ENCODE data around the gene XPNPEP3.
A peak's percentile ranks its signal among the peaks of the same experiment; 100 is the strongest.

Gene XPNPEP3

GRCh38 chr22:40919446-40919845 lies 62.5 kb downstream of the XPNPEP3 start:
- DNase-seq, result no peak
- in situ Hi-C loops (cut with MboI; ENCODE audit: low pct_unique_long_range_greater_than_20kb, low sequenced_read_pairs), result no loop called here

- in situ Hi-C loops (cut with MboI; ENCODE audit: low pct_unique_long_range_greater_than_20kb, low sequenced_read_pairs), result no loop called here
These were observed 63.6 kb downstream of the XPNPEP3 start for GRCh38 chr22:40920526-40920925.

GRCh38 chr22:40922484-40923303 lies 65.7 kb downstream of the XPNPEP3 start:
- peak; percentile 74 for DNase-seq
- in situ Hi-C loops (cut with MboI; ENCODE audit: low pct_unique_long_range_greater_than_20kb, low sequenced_read_pairs), result no loop called here

More at GRCh38 chr22:40920526-40920925, 63.6 kb downstream of the XPNPEP3 start:
- DNase-seq, result no peak

- in situ Hi-C loops (cut with MboI; ENCODE audit: low pct_unique_long_range_greater_than_20kb, low sequenced_read_pairs), result no loop called here
- no peak for DNase-seq
These were observed 71.7 kb downstream of the XPNPEP3 start for GRCh38 chr22:40928657-40929056.

GRCh38 chr22:40932396-40932795 lies 75.4 kb downstream of the XPNPEP3 start:
- no peak for DNase-seq
- in situ Hi-C loops (cut with MboI; ENCODE audit: low pct_unique_long_range_greater_than_20kb, low sequenced_read_pairs), result no loop called here

GRCh38 chr22:40939202-40939601 lies 82.3 kb downstream of the XPNPEP3 start:
- in situ Hi-C loops (cut with MboI; ENCODE audit: low pct_unique_long_range_greater_than_20kb, low sequenced_read_pairs), result no loop called here
- no peak for DNase-seq

- DNase-seq, result peak; percentile 98
- in situ Hi-C loops (cut with MboI; ENCODE audit: low pct_unique_long_range_greater_than_20kb, low sequenced_read_pairs), result no loop called here
These were observed 94.2 kb downstream of the XPNPEP3 start, which contains the start of gene RBX1 for GRCh38 chr22:40950962-40951794. TSS of gene RBX1 (plus strand) at chr22:40951378. CDS start at chr22:40951399, 21 bp downstream.

- DNase-seq, result no peak
- in situ Hi-C loops (cut with MboI; ENCODE audit: low pct_unique_long_range_greater_than_20kb, low sequenced_read_pairs), result no loop called here
These were observed 95.1 kb downstream of the XPNPEP3 start for GRCh38 chr22:40951795-40952605.

GRCh38 chr22:40953471-40953870 lies 96.5 kb downstream of the XPNPEP3 start:
- DNase-seq, result peak; percentile 53

GRCh38 chr22:40954113-40954512 lies 97.2 kb downstream of the XPNPEP3 start:
- in situ Hi-C loops (cut with MboI; ENCODE audit: low pct_unique_long_range_greater_than_20kb, low sequenced_read_pairs), result no loop called here
- no peak for DNase-seq

More at GRCh38 chr22:40953471-40953870, 96.5 kb downstream of the XPNPEP3 start:
- in situ Hi-C loops (cut with MboI; ENCODE audit: low pct_unique_long_range_greater_than_20kb, low sequenced_read_pairs), result no loop called here

- in situ Hi-C loops (cut with MboI; ENCODE audit: low pct_unique_long_range_greater_than_20kb, low sequenced_read_pairs), result no loop called here
These were observed 98.6 kb downstream of the XPNPEP3 start for GRCh38 chr22:40955571-40955970.

GRCh38 chr22:40957601-40958000 lies 100.7 kb downstream of the XPNPEP3 start:
- in situ Hi-C loops (cut with MboI; ENCODE audit: low pct_unique_long_range_greater_than_20kb, low sequenced_read_pairs), result no loop called here
- DNase-seq, result no peak

More at GRCh38 chr22:40955571-40955970, 98.6 kb downstream of the XPNPEP3 start:
- no peak for DNase-seq

GRCh38 chr22:40958299-40958698 lies 101.4 kb downstream of the XPNPEP3 start:
- DNase-seq, result no peak

GRCh38 chr22:40960145-40960544 lies 103.2 kb downstream of the XPNPEP3 start:
- DNase-seq, result no peak
- in situ Hi-C loops (cut with MboI; ENCODE audit: low pct_unique_long_range_greater_than_20kb, low sequenced_read_pairs), result no loop called here

More at GRCh38 chr22:40958299-40958698, 101.4 kb downstream of the XPNPEP3 start:
- in situ Hi-C loops (cut with MboI; ENCODE audit: low pct_unique_long_range_greater_than_20kb, low sequenced_read_pairs), result no loop called here

- DNase-seq, result peak; percentile 20
- in situ Hi-C loops (cut with MboI; ENCODE audit: low pct_unique_long_range_greater_than_20kb, low sequenced_read_pairs), result no loop called here
These were observed 109.2 kb downstream of the XPNPEP3 start for GRCh38 chr22:40965936-40966725.

GRCh38 chr22:40966726-40967085 lies 109.8 kb downstream of the XPNPEP3 start:
- DNase-seq, result no peak
- in situ Hi-C loops (cut with MboI; ENCODE audit: low pct_unique_long_range_greater_than_20kb, low sequenced_read_pairs), result no loop called here

- in situ Hi-C loops (cut with MboI; ENCODE audit: low pct_unique_long_range_greater_than_20kb, low sequenced_read_pairs), result no loop called here
These were observed 110.3 kb downstream of the XPNPEP3 start for GRCh38 chr22:40967111-40967760.

GRCh38 chr22:40972587-40972986 lies 115.6 kb downstream of the XPNPEP3 start:
- in situ Hi-C loops (cut with MboI; ENCODE audit: low pct_unique_long_range_greater_than_20kb, low sequenced_read_pairs), result no loop called here
- no peak for DNase-seq

More at GRCh38 chr22:40967111-40967760, 110.3 kb downstream of the XPNPEP3 start:
- no peak for DNase-seq

All from KBM-7 (cell line).